Renal pelvis (tissue), 4 donors: ENCODE measurements around the gene C1RL. TPM values are rescaled to one million over a fixed set of nuclear protein-coding genes. Genes with fewer than 3 reads are reported as not detected.
A peak's percentile ranks its signal among the peaks of the same experiment; 100 is the strongest.
"Not testable (repeated sequence)": the region's sequence is repeated elsewhere in the genome, so short reads cannot be mapped to it uniquely, and the experiment has no call there.

ENCODE experiments used
- DNase-seq: peaks from one replicate; pipeline ENCODE4 v3.0.0-alpha.2; 2013
- polyA plus RNA-seq, 3 donors: library from polyadenylated mRNA; unstranded; fragments of 120-200 nt; gene quantifications; one replicate each; pipeline ENCODE4 v1.2.1, GENCODE V29; 2013; ENCODE audit not compliant: insufficient read length in 3 of 3

The C1RL gene
- polyA plus RNA-seq, 3 donors: 28.4 to 46.9 (median 46.4) TPM

DNA sequence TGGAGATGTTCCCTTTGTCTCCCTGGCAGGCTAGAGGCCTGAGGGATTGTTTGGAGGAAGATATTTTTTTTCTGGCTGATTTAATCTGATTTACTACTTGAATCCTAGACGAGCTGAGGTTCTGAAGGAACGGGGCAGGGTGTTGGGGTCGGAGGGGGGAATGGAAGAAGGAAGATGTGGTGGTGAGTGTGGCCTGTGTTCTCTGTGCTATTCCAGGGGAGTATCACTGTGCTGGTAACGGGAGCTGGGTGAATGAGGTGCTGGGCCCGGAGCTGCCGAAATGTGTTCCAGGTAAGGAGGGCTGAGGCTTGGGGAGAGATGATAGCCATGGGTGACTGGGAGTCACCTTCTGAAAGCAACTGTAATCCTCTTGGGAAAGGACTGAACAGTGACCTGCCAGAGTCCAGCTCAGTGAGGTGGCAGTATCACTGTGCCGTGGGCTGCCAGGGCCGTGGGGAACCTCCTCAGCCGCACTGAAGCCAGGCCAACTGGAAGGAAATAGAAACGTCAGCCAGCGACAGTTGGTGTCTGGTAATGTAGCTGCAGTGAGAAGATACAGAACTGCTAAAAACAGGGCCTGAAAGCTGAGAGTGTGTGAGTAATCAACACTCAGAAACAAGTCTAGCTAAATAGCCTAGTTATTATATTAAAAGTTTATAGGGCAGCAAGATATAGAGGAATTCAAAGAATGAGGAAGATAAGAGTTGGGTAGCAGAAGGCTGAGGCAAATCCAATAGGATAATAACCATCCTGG, 40.6 kb downstream of the C1RL start:
- no peak for DNase-seq

GRCh38 chr12:7067096-7067495, 41.9 kb downstream of the C1RL start:
- DNase-seq: no peak

- no peak for DNase-seq
Measured at GRCh38 chr12:7066596-7066995, 42.4 kb downstream of the C1RL start.

GRCh38 chr12:7065073-7065623, 43.9 kb downstream of the C1RL start:
- no peak for DNase-seq

DNA sequence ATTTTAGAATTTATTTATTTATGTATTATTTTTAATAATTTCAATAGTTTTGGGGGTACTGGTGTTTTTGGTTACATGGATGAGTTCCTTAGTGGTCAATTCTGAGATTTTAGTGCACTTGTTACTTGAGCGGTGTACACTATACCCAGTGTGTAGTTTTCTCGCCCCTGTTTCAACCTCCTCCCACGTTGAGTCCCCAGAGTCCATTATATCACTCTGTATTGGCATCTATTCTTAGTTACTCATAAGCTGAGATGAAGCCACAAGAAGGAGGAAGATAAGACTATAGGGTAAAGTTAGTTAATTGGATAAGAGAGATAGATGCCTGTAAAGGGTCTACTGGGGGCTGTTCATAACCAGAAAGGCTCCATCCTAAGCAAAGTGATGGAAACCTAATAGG, 44.5 kb downstream of the C1RL start:
- DNase-seq: no peak

- no peak for DNase-seq
Measured at GRCh38 chr12:7061596-7061995, 47.4 kb downstream of the C1RL start.

- DNase-seq: no peak
Measured at GRCh38 chr12:7061138-7061537, 47.9 kb downstream of the C1RL start.

DNA sequence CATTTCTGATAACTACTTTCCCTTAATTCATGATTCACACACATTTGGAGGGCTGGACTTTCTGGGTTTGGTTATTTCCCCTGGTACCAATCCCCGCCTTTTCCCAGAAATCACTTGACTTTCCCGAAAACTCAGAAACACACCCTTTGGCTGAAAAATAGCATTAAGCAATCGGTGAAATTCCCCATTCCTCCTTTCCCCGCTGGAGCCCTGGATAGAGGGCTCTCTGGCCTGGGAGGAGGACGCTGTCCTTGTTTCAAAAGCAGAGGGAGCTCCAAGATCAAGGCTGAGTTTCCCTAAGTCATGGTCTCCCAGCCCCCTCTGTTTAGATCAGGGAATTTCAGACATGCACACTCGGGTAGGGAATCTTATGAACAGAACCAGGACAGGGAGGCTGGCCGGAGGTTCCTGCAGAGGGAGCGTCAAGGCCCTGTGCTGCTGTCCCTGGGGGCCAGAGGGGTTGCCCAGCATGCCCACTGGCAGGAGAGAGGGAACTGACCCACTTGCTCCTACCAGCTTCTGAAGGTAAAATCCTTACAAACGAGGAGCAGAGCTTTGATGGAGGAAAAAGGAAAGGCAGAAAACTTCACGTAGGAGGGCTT, 48.6 kb downstream of the C1RL start, which contains the start of gene C1S:
Gene C1S (plus strand): TSS at position 366 of the 602 bp plus-strand sequence. CDS start 1,195 bp downstream, outside the sequence.
- DNase-seq: peak; percentile 89

DNA sequence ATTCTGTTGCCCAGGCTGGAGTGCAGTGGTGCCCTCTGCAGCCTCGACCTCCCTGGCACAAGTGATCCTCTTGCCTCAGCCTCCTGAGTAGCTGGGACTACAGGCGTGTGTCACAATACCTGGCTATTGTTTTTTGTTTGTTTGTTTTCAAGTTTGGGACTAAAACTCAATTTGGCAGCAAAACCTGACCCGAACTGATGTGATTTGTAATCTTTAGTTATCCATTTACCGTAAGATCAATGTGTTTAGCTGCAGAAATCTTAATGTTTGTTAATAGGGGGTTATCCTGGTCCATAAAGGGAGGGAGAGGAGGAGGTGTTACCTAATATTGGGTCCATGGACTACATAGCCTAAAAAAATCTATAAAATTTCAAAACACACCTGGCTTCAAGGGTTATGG, 49.2 kb downstream of the C1RL start:
- no peak for DNase-seq

GRCh38 chr12:7058850-7059395, 50.1 kb downstream of the C1RL start:
- no peak for DNase-seq

DNA sequence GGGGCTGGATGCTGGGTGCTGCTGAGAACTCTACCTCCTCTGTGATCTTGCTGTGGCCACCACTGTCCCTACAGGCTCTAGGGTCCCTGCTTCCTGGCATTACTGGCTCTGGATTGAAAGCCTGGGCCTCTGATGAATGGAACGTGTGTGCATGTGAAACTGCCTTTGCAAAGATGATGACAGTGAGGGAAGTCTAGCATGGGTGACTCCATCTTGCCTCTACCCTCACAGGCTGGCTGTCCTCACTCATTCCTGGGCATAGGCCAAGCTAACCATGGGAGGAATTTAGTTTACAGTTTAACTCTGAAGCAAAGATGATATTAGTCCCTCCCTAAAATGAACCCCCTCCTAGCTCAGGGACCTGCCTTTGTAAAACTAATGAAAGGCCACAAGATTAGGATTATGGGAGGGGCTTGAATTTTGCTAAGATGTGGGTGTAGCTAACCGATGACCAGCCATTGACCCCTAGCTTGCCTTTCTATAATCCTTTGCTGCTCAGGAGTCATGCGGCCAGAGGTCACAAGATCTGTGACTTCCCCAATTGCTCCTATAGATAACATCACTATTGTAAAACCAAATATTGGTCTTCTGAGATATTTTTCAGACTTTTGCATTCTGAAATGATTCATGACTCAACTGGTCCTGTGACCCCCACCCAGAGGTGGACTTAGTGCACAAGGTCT, 50.7 kb downstream of the C1RL start:
- DNase-seq: no peak

DNA sequence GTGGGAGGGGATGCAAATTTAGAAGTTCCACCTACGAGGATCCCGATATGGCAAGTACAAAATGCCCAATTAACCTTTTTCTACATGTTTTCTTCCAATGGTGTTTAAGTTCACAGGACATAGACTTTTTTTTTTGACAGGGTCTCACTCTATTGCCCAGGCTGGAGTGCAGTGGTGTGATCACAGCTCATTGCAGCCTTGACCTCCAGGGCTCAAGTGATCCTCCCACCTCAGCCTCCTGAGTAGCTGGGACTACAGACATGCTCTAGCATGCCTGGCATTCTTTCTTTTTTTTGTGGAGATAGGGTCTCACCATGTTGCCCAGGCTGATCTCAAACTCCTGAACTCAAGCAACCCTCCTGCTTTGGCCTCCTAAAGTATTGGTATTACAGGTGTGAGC, 53.3 kb downstream of the C1RL start:
- DNase-seq: not testable (repeated sequence)

- no peak for DNase-seq
Measured at GRCh38 chr12:7054925-7055324, 54.1 kb downstream of the C1RL start.

- not testable (repeated sequence) for DNase-seq
Measured at GRCh38 chr12:7049973-7050372, 59.0 kb downstream of the C1RL start.

DNA sequence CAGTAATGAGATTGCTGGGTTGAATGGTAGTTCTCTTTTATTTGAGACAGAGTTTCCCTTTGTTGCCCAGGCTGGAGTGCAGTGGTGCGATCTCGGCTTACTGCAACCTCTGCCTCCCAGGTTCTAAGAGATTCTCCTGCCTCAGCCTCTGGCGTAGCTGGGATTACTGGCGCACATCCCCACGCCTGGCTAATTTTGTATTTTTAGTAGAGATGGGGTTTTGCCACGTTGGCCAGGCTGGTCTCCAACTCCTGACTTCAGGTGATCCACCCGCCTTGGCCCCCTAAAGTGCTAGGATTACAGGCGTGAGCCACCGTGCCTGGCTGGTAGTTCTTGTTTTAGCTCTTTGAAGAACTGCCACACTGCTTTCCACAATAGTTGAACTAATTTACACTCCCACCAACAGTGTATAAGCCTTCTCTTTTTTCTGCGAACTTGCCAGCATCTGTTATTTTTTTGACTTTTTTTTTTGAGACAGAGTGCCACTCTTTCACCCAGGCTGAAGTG, 59.5 kb downstream of the C1RL start:
- not testable (repeated sequence) for DNase-seq

DNA sequence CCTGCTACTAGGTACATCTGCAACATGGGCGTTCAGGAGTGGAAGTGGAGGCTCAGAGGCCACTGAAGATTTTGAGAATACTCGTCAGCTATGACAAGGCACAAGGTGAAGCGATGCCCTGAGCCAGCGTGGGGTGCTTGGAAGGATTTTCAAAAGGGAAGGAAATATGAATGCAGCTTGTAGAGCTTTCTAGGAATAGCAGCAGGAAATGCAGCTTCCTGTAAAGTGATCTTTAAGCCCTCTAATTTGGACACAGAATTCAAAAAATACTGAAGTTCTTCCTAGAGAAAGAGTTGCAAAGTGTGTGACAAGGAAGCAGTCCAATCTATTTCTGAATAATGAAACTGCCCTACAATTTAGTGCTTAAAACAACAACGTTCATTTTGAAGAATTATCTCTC, 61.7 kb downstream of the C1RL start:
- DNase-seq: no peak

- no peak for DNase-seq
Measured at GRCh38 chr12:7046383-7047105, 62.5 kb downstream of the C1RL start.

GRCh38 chr12:7045913-7046312, 63.1 kb downstream of the C1RL start:
- no peak for DNase-seq
